Activated CD4-positive, alpha-beta memory T cell treated with anti-CD3 and anti-CD28 coated beads for 36 hours (primary cell): Measurements from ENCODE around the gene NAV2. TPM values are rescaled to one million over a fixed set of nuclear protein-coding genes. Genes with fewer than 3 reads are reported as not detected.
"Not testable (repeated sequence)": the region's sequence is repeated elsewhere in the genome, so short reads cannot be mapped to it uniquely, and the experiment has no call there.

Experiments
- CTCF ChIA-PET: fragments of 350-600 bp; sonication (Branson Sonifier 250); formaldehyde crosslinking; loops from one replicate; lab custom pipeline; 2021; ENCODE audit warnings: antibody characterized with exemption, inconsistent platforms; lab: Charles Lee
- POLR2A ChIA-PET: fragments of 350-600 bp; sonication (Branson Sonifier 250); formaldehyde crosslinking; loops from one replicate; lab custom pipeline; 2021; ENCODE audit warnings: antibody characterized with exemption; lab: Charles Lee
- DNase-seq: peaks from one replicate; pipeline ENCODE4 v3.0.0-alpha.2; 2020
- H3K27ac Mint-ChIP-seq: one replicate; pipeline ENCODE4 v1.8.0; 2021; ENCODE audit warnings: mixed read lengths
- H3K27me3 Mint-ChIP-seq: one replicate; pipeline ENCODE4 v1.8.0; 2021; ENCODE audit warnings: mixed read lengths
- H3K36me3 Mint-ChIP-seq: one replicate; pipeline ENCODE4 v1.8.0; 2021; ENCODE audit warnings: mixed read lengths
- H3K4me1 Mint-ChIP-seq: one replicate; pipeline ENCODE4 v1.8.0; 2021; ENCODE audit warnings: low read depth, mixed read lengths
- H3K4me3 Mint-ChIP-seq: one replicate; pipeline ENCODE4 v1.8.0; 2021; ENCODE audit warnings: mild to moderate bottlenecking, mixed read lengths
- H3K9me3 Mint-ChIP-seq: one replicate; pipeline ENCODE4 v1.8.0; 2021; ENCODE audit warnings: mixed read lengths
- intact Hi-C: fragments of 100-400 bp; cut with micrococcal nuclease; formaldehyde crosslinking; loops from one replicate; pipeline ENCODE4 v1.15.1; 2023
- total RNA-seq, 2 experiments: library from RNA; stranded (reverse); gene quantifications; one replicate each; pipeline ENCODE4 v1.2.3, GENCODE V29; 2021

The NAV2 gene
- total RNA-seq, 2 experiments from 2014 or later, result 0.75 to 0.86 TPM

- H3K4me3 Mint-ChIP-seq, result no peak overlapping the region
- DNase-seq, result no peak
- intact Hi-C loops, result no loop called here
- ChIA-PET POLR2A (no interaction called here), CTCF (interaction anchor here (1.1 kb wide), 1 partner anchor 30 kb away, joined by 5 read pairs; no protein-coding TSS in a partner anchor)
- no peaks in the 10 kb centered on the region for H3K9me3 Mint-ChIP-seq
- no peaks in the 10 kb centered on the region for H3K36me3 Mint-ChIP-seq
- no peak overlapping the region for H3K27ac Mint-ChIP-seq
- no peaks in the 10 kb centered on the region for H3K27me3 Mint-ChIP-seq
- no peaks in the 10 kb centered on the region for H3K4me1 Mint-ChIP-seq
Observed at GRCh38 chr11:19921976-19922688, 209.5 kb downstream of the NAV2 start.

- no peaks in the 10 kb centered on the region for H3K4me1 Mint-ChIP-seq
- no peak overlapping the region for H3K4me3 Mint-ChIP-seq
- ChIA-PET CTCF (no interaction called here), POLR2A (no interaction called here)
- intact Hi-C loops, result no loop called here
- H3K27ac Mint-ChIP-seq, result no peak overlapping the region
- H3K36me3 Mint-ChIP-seq, result no peaks in the 10 kb centered on the region
- DNase-seq, result no peak
- no peaks in the 10 kb centered on the region for H3K9me3 Mint-ChIP-seq
- H3K27me3 Mint-ChIP-seq, result no peaks in the 10 kb centered on the region
Observed at GRCh38 chr11:19922689-19923035, 210.0 kb downstream of the NAV2 start.

- Mint-ChIP-seq H3K27me3 (no peaks in the 10 kb centered on the region), H3K4me1 (no peaks in the 10 kb centered on the region), H3K4me3 (no peak overlapping the region), H3K9me3 (no peaks in the 10 kb centered on the region), H3K36me3 (no peaks in the 10 kb centered on the region), H3K27ac (no peak overlapping the region)
- POLR2A ChIA-PET, result no interaction called here
- CTCF ChIA-PET, result interaction anchor here (0.6 kb wide), 1 partner anchor 35 kb away, joined by 3 read pairs; no protein-coding TSS in a partner anchor
- intact Hi-C loops, result no loop called here
- no peak for DNase-seq
Observed at GRCh38 chr11:19923626-19924025, 211.0 kb downstream of the NAV2 start.

GRCh38 chr11:19924311-19924710 lies 211.7 kb downstream of the NAV2 start:
- Mint-ChIP-seq H3K36me3 (no peaks in the 10 kb centered on the region), H3K4me3 (no peak overlapping the region), H3K9me3 (no peaks in the 10 kb centered on the region), H3K4me1 (no peaks in the 10 kb centered on the region), H3K27ac (no peak overlapping the region), H3K27me3 (no peaks in the 10 kb centered on the region)
- POLR2A ChIA-PET, result no interaction called here
- no peak for DNase-seq
- intact Hi-C loops, result no loop called here
- CTCF ChIA-PET, result interaction anchor here (0.6 kb wide), 1 partner anchor 36 kb away, joined by 3 read pairs; no protein-coding TSS in a partner anchor

- ChIA-PET CTCF (no interaction called here), POLR2A (no interaction called here)
- Mint-ChIP-seq H3K27me3 (no peaks in the 10 kb centered on the region), H3K9me3 (no peaks in the 10 kb centered on the region), H3K4me3 (no peak overlapping the region), H3K36me3 (no peaks in the 10 kb centered on the region), H3K27ac (no peak overlapping the region), H3K4me1 (no peaks in the 10 kb centered on the region)
- DNase-seq, result no peak
- intact Hi-C loops, result no loop called here
Observed at GRCh38 chr11:19924716-19925115, 212.1 kb downstream of the NAV2 start.

GRCh38 chr11:19927403-19927802 lies 214.8 kb downstream of the NAV2 start:
- POLR2A ChIA-PET, H3K4me3 Mint-ChIP-seq, H3K4me1 Mint-ChIP-seq, H3K27ac Mint-ChIP-seq, H3K36me3 Mint-ChIP-seq, DNase-seq, H3K27me3 Mint-ChIP-seq, H3K9me3 Mint-ChIP-seq, intact Hi-C loops: not testable (repeated sequence)
- CTCF ChIA-PET, result interaction anchor here (1.3 to 1.8 kb wide), 2 partner anchors 9 to 24 kb away, joined by 4 to 7 read pairs; no protein-coding TSS in a partner anchor

GRCh38 chr11:19929147-19929546 lies 216.5 kb downstream of the NAV2 start:
- intact Hi-C loops, result no loop called here
- H3K27ac Mint-ChIP-seq, result no peak overlapping the region
- ChIA-PET CTCF (no interaction called here), POLR2A (no interaction called here)
- no peaks in the 10 kb centered on the region for H3K9me3 Mint-ChIP-seq
- H3K27me3 Mint-ChIP-seq, result no peaks in the 10 kb centered on the region
- no peaks in the 10 kb centered on the region for H3K4me1 Mint-ChIP-seq
- no peak overlapping the region for H3K4me3 Mint-ChIP-seq
- DNase-seq, result no peak
- H3K36me3 Mint-ChIP-seq, result no peaks in the 10 kb centered on the region

GRCh38 chr11:19929655-19930054 lies 217.0 kb downstream of the NAV2 start:
- ChIA-PET POLR2A (no interaction called here), CTCF (no interaction called here)
- Mint-ChIP-seq H3K4me1 (no peaks in the 10 kb centered on the region), H3K9me3 (no peaks in the 10 kb centered on the region), H3K27me3 (no peaks in the 10 kb centered on the region), H3K27ac (no peak overlapping the region), H3K4me3 (no peak overlapping the region), H3K36me3 (no peaks in the 10 kb centered on the region)
- intact Hi-C loops, result no loop called here
- no peak for DNase-seq

GRCh38 chr11:19931141-19931770 lies 218.6 kb downstream of the NAV2 start:
- ChIA-PET CTCF (no interaction called here), POLR2A (no interaction called here)
- Mint-ChIP-seq H3K4me3 (no peak overlapping the region), H3K9me3 (no peaks in the 10 kb centered on the region), H3K27ac (no peak overlapping the region), H3K4me1 (no peaks in the 10 kb centered on the region), H3K27me3 (no peaks in the 10 kb centered on the region), H3K36me3 (no peaks in the 10 kb centered on the region)
- intact Hi-C loops, result no loop called here
- DNase-seq, result no peak

- no peak overlapping the region for H3K4me3 Mint-ChIP-seq
- H3K4me1 Mint-ChIP-seq, result no peaks in the 10 kb centered on the region
- ChIA-PET POLR2A (no interaction called here), CTCF (interaction anchor here (1.2 kb wide), 1 partner anchor 20 kb away, joined by 3 read pairs; no protein-coding TSS in a partner anchor)
- DNase-seq, result no peak
- intact Hi-C loops, result no loop called here
- no peaks in the 10 kb centered on the region for H3K27me3 Mint-ChIP-seq
- no peaks in the 10 kb centered on the region for H3K36me3 Mint-ChIP-seq
- no peaks in the 10 kb centered on the region for H3K9me3 Mint-ChIP-seq
- H3K27ac Mint-ChIP-seq, result no peak overlapping the region
Observed at GRCh38 chr11:19931771-19932369, 219.2 kb downstream of the NAV2 start.

GRCh38 chr11:19933132-19933735 lies 220.6 kb downstream of the NAV2 start:
- CTCF ChIA-PET, result interaction anchor here (1.4 kb wide), 1 partner anchor 199 kb away, joined by 4 read pairs; no protein-coding TSS in a partner anchor
- POLR2A ChIA-PET, result interaction anchor here (0.6 kb wide), 1 partner anchor 33 kb away, joined by 3 read pairs; no protein-coding TSS in a partner anchor
- no peak overlapping the region for H3K27ac Mint-ChIP-seq

More at GRCh38 chr11:19933132-19933735, 220.6 kb downstream of the NAV2 start:
- Mint-ChIP-seq H3K9me3 (no peaks in the 10 kb centered on the region), H3K27me3 (no peaks in the 10 kb centered on the region), H3K4me1 (no peaks in the 10 kb centered on the region), H3K36me3 (no peaks in the 10 kb centered on the region), H3K4me3 (no peak overlapping the region)
- DNase-seq, result no peak
- intact Hi-C loops, result no loop called here
